WTC11 (cell line): Measurements from ENCODE around the gene TAS1R2. TPM values are rescaled to one million over a fixed set of nuclear protein-coding genes. Genes with fewer than 3 reads are reported as not detected.

ENCODE experiments used
- ATAC-seq: fragments of 200-7000 bp; cut with Tn5 transposase; 2 replicates; pipeline ENCODE4 v1.10.0; 2021; ENCODE audit warnings: mild to moderate bottlenecking, moderate library complexity
- CTCF ChIA-PET: fragments of 300-600 bp; sonication (Branson Sonifier 250); formaldehyde crosslinking; loops from one replicate; lab custom pipeline; 2021; ENCODE audit warnings: antibody characterized with exemption; lab: Charles Lee
- POLR2A ChIA-PET: fragments of 350-600 bp; sonication (Branson Sonifier 250); formaldehyde crosslinking; loops from one replicate; lab custom pipeline; 2021; ENCODE audit warnings: antibody characterized with exemption; lab: Charles Lee
- DNase-seq: peaks from one replicate; pipeline ENCODE4 v3.0.0; 2021; ENCODE audit warnings: low spot score
- H3K27ac Mint-ChIP-seq: 2 replicates; pipeline ENCODE4 v1.8.0; 2021; ENCODE audit warnings: mixed read lengths
- H3K27me3 Mint-ChIP-seq: 2 replicates; pipeline ENCODE4 v1.8.0; 2021; ENCODE audit warnings: low read depth, mild to moderate bottlenecking, moderate library complexity, mixed read lengths
- H3K36me3 Mint-ChIP-seq: 2 replicates; pipeline ENCODE4 v1.8.0; 2021; ENCODE audit warnings: mixed read lengths
- H3K4me1 Mint-ChIP-seq: 2 replicates; pipeline ENCODE4 v1.8.0; 2022; ENCODE audit warnings: mixed read lengths
- H3K4me3 Mint-ChIP-seq: 2 replicates; pipeline ENCODE4 v1.8.0; 2021; ENCODE audit warnings: mild to moderate bottlenecking, moderate library complexity, mixed read lengths
- H3K9me3 Mint-ChIP-seq: 2 replicates; pipeline ENCODE4 v1.8.0; 2021; ENCODE audit warnings: mixed read lengths
- ESRRA ChIP-seq: sonication (generic); formaldehyde crosslinking; IDR thresholded peaks from 2 replicates; pipeline ENCODE4 v1.8.1; 2022; ENCODE audit warnings: mild to moderate bottlenecking, missing genetic modification reagents, borderline replicate concordance
- GRHL2 ChIP-seq: fragments of 250-450 bp; sonication (Bioruptor Pico); IDR thresholded peaks from 2 replicates; pipeline ENCODE4 v1.8.0; 2022; ENCODE audit warnings: mild to moderate bottlenecking, moderate library complexity; ENCODE audit not compliant: insufficient replicate concordance, severe bottlenecking
- JAZF1 ChIP-seq: fragments of 250-450 bp; sonication (Bioruptor Pico); IDR thresholded peaks from 2 replicates; pipeline ENCODE4 v1.9.0; 2021; ENCODE audit warnings: moderate library complexity, mild to moderate bottlenecking, inconsistent platforms
- MXD4 ChIP-seq: fragments of 250-450 bp; sonication (Bioruptor Pico); IDR thresholded peaks from 2 replicates; pipeline ENCODE4 v1.8.0; 2021; ENCODE audit warnings: mild to moderate bottlenecking, moderate library complexity, borderline replicate concordance
- NFATC4 ChIP-seq: fragments of 250-450 bp; sonication (Bioruptor Pico); IDR thresholded peaks from 2 replicates; pipeline ENCODE4 v1.9.0; 2021; ENCODE audit warnings: mild to moderate bottlenecking
- ZNF138 ChIP-seq: sonication (generic); formaldehyde crosslinking; conservative IDR thresholded peaks from 2 replicates; pipeline ENCODE4 v1.8.1; 2022; ENCODE audit warnings: mild to moderate bottlenecking, moderate library complexity, missing genetic modification reagents
- ZNF396 ChIP-seq: fragments of 250-450 bp; sonication (Bioruptor Pico); IDR thresholded peaks from 2 replicates; pipeline ENCODE4 v1.8.0; 2021; ENCODE audit warnings: mild to moderate bottlenecking, moderate library complexity, borderline replicate concordance
- total RNA-seq: library from RNA; stranded (reverse); gene quantifications from 3 replicates; pipeline ENCODE4 v1.2.3, GENCODE V29; 2021
- TF ChIP-seq, protein P1 (sequence below): sonication (generic); formaldehyde crosslinking; IDR thresholded peaks from 2 replicates; pipeline ENCODE4 v1.8.1; 2022; ENCODE audit warnings: missing genetic modification reagents, borderline replicate concordance
- TF ChIP-seq, protein P2 (sequence below): sonication (generic); formaldehyde crosslinking; IDR thresholded peaks from 2 replicates; pipeline ENCODE4 v1.8.0; 2022; ENCODE audit warnings: mild to moderate bottlenecking, missing genetic modification reagents
- TF ChIP-seq, protein P3 (sequence below): fragments of 250-450 bp; sonication (Bioruptor Pico); IDR thresholded peaks from 2 replicates; pipeline ENCODE4 v1.9.0; 2021; ENCODE audit warnings: mild to moderate bottlenecking
- TF ChIP-seq, protein P4 (sequence below): sonication (generic); formaldehyde crosslinking; IDR thresholded peaks from 2 replicates; pipeline ENCODE4 v1.8.1; 2022; ENCODE audit warnings: mild to moderate bottlenecking, missing genetic modification reagents, moderate library complexity, borderline replicate concordance
- TF ChIP-seq, protein P5 (sequence below): sonication (generic); formaldehyde crosslinking; conservative IDR thresholded peaks from 2 replicates; pipeline ENCODE4 v1.8.1; 2023; ENCODE audit warnings: mild to moderate bottlenecking, low read depth, missing genetic modification reagents, moderate library complexity
- TF ChIP-seq, protein P6 (sequence below): fragments of 250-450 bp; sonication (Bioruptor Pico); IDR thresholded peaks from 2 replicates; pipeline ENCODE4 v1.8.0; 2021; ENCODE audit warnings: mild to moderate bottlenecking
- TF ChIP-seq, protein P7 (sequence below): fragments of 250-450 bp; sonication (Bioruptor Pico); IDR thresholded peaks from 2 replicates; pipeline ENCODE4 v1.9.0; 2021; ENCODE audit warnings: moderate library complexity, mild to moderate bottlenecking, inconsistent platforms, borderline replicate concordance
- TF ChIP-seq, protein P8 (sequence below): sonication (generic); formaldehyde crosslinking; IDR thresholded peaks from 2 replicates; pipeline ENCODE4 v1.8.1; 2023; ENCODE audit warnings: mild to moderate bottlenecking, missing genetic modification reagents
- TF ChIP-seq, protein P9 (sequence below): sonication (generic); formaldehyde crosslinking; IDR thresholded peaks from 2 replicates; pipeline ENCODE4 v1.8.0; 2023; ENCODE audit warnings: missing genetic modification reagents, mild to moderate bottlenecking, borderline replicate concordance
- TF ChIP-seq, protein P10 (sequence below): sonication (generic); formaldehyde crosslinking; IDR thresholded peaks from 2 replicates; pipeline ENCODE4 v1.8.0; 2022; ENCODE audit warnings: mild to moderate bottlenecking, missing genetic modification reagents

The TAS1R2 gene
- total RNA-seq, 1 experiment from 2014 or later, result not detected

DNA sequence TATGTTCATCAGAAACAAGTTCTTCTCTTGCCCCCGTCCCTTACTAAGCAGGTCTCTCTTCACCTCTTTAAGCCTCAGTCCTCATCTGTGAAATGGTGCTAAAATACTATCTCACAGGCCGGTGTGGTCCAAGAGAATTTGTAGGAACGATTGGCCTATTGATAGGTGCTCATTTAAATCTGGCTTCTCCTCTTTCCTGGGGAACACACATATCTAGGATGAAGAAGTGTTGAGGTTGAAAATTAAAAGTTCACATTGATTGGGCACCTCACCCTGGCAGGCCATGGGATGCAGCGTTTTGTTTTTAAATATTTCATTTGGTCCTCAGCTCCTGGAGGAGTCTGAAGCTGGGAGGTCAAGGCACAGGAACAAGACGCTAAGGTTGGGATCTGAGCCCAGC, 8.9 kb upstream of the TAS1R2 start:
- DNase-seq (no peak), ATAC-seq (no peak)
- Mint-ChIP-seq H3K4me1 (no peaks in the 10 kb centered on the region), H3K4me3 (no peak overlapping the region), H3K27ac (no peak overlapping the region), H3K9me3 (no peaks in the 10 kb centered on the region), H3K27me3 (no peaks in the 10 kb centered on the region; the same call in 1 of the 2 replicates), H3K36me3 (no peaks in the 10 kb centered on the region)
- ChIA-PET POLR2A (no interaction called here), CTCF (interaction anchor here (2.6 kb wide), 1 partner anchor 16 kb away, joined by 8 read pairs; no protein-coding TSS in a partner anchor)
- no peak for TF ChIP-seq JAZF1
- no peak for TF ChIP-seq ESRRA (CRISPR knock-in tag)
- TF ChIP-seq, protein P1, sequence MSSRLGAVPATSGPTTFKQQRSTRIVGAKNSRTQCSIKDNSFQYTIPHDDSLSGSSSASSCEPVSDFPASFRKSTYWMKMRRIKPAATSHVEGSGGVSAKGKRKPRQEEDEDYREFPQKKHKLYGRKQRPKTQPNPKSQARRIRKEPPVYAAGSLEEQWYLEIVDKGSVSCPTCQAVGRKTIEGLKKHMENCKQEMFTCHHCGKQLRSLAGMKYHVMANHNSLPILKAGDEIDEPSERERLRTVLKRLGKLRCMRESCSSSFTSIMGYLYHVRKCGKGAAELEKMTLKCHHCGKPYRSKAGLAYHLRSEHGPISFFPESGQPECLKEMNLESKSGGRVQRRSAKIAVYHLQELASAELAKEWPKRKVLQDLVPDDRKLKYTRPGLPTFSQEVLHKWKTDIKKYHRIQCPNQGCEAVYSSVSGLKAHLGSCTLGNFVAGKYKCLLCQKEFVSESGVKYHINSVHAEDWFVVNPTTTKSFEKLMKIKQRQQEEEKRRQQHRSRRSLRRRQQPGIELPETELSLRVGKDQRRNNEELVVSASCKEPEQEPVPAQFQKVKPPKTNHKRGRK, result no peak
- TF ChIP-seq, protein P2, sequence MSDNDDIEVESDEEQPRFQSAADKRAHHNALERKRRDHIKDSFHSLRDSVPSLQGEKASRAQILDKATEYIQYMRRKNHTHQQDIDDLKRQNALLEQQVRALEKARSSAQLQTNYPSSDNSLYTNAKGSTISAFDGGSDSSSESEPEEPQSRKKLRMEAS, result no peak
- TF ChIP-seq, protein P3, sequence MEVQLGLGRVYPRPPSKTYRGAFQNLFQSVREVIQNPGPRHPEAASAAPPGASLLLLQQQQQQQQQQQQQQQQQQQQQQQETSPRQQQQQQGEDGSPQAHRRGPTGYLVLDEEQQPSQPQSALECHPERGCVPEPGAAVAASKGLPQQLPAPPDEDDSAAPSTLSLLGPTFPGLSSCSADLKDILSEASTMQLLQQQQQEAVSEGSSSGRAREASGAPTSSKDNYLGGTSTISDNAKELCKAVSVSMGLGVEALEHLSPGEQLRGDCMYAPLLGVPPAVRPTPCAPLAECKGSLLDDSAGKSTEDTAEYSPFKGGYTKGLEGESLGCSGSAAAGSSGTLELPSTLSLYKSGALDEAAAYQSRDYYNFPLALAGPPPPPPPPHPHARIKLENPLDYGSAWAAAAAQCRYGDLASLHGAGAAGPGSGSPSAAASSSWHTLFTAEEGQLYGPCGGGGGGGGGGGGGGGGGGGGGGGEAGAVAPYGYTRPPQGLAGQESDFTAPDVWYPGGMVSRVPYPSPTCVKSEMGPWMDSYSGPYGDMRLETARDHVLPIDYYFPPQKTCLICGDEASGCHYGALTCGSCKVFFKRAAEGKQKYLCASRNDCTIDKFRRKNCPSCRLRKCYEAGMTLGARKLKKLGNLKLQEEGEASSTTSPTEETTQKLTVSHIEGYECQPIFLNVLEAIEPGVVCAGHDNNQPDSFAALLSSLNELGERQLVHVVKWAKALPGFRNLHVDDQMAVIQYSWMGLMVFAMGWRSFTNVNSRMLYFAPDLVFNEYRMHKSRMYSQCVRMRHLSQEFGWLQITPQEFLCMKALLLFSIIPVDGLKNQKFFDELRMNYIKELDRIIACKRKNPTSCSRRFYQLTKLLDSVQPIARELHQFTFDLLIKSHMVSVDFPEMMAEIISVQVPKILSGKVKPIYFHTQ (CRISPR knock-in tag), result no peak
- TF ChIP-seq, protein P4, sequence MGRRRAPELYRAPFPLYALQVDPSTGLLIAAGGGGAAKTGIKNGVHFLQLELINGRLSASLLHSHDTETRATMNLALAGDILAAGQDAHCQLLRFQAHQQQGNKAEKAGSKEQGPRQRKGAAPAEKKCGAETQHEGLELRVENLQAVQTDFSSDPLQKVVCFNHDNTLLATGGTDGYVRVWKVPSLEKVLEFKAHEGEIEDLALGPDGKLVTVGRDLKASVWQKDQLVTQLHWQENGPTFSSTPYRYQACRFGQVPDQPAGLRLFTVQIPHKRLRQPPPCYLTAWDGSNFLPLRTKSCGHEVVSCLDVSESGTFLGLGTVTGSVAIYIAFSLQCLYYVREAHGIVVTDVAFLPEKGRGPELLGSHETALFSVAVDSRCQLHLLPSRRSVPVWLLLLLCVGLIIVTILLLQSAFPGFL (CRISPR knock-in tag), result no peak
- TF ChIP-seq, protein P5, sequence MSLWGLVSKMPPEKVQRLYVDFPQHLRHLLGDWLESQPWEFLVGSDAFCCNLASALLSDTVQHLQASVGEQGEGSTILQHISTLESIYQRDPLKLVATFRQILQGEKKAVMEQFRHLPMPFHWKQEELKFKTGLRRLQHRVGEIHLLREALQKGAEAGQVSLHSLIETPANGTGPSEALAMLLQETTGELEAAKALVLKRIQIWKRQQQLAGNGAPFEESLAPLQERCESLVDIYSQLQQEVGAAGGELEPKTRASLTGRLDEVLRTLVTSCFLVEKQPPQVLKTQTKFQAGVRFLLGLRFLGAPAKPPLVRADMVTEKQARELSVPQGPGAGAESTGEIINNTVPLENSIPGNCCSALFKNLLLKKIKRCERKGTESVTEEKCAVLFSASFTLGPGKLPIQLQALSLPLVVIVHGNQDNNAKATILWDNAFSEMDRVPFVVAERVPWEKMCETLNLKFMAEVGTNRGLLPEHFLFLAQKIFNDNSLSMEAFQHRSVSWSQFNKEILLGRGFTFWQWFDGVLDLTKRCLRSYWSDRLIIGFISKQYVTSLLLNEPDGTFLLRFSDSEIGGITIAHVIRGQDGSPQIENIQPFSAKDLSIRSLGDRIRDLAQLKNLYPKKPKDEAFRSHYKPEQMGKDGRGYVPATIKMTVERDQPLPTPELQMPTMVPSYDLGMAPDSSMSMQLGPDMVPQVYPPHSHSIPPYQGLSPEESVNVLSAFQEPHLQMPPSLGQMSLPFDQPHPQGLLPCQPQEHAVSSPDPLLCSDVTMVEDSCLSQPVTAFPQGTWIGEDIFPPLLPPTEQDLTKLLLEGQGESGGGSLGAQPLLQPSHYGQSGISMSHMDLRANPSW (CRISPR knock-in tag), result no peak
- TF ChIP-seq, protein P6, sequence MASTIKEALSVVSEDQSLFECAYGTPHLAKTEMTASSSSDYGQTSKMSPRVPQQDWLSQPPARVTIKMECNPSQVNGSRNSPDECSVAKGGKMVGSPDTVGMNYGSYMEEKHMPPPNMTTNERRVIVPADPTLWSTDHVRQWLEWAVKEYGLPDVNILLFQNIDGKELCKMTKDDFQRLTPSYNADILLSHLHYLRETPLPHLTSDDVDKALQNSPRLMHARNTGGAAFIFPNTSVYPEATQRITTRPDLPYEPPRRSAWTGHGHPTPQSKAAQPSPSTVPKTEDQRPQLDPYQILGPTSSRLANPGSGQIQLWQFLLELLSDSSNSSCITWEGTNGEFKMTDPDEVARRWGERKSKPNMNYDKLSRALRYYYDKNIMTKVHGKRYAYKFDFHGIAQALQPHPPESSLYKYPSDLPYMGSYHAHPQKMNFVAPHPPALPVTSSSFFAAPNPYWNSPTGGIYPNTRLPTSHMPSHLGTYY (CRISPR knock-in tag), result no peak
- TF ChIP-seq MXD4, result no peak
- no peak for TF ChIP-seq ZNF396 (CRISPR knock-in tag)
- TF ChIP-seq, protein P7, sequence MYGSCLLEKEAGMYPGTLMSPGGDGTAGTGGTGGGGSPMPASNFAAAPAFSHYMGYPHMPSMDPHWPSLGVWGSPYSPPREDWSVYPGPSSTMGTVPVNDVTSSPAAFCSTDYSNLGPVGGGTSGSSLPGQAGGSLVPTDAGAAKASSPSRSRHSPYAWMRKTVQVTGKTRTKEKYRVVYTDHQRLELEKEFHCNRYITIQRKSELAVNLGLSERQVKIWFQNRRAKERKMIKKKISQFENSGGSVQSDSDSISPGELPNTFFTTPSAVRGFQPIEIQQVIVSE (CRISPR knock-in tag), result no peak
- no peak for TF ChIP-seq ZNF138 (CRISPR knock-in tag)
- no peak for TF ChIP-seq NFATC4 (CRISPR knock-in tag)
- TF ChIP-seq, protein P8, sequence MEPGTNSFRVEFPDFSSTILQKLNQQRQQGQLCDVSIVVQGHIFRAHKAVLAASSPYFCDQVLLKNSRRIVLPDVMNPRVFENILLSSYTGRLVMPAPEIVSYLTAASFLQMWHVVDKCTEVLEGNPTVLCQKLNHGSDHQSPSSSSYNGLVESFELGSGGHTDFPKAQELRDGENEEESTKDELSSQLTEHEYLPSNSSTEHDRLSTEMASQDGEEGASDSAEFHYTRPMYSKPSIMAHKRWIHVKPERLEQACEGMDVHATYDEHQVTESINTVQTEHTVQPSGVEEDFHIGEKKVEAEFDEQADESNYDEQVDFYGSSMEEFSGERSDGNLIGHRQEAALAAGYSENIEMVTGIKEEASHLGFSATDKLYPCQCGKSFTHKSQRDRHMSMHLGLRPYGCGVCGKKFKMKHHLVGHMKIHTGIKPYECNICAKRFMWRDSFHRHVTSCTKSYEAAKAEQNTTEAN, result no peak
- no peak for TF ChIP-seq GRHL2 (CRISPR knock-in tag)
- TF ChIP-seq, protein P9, sequence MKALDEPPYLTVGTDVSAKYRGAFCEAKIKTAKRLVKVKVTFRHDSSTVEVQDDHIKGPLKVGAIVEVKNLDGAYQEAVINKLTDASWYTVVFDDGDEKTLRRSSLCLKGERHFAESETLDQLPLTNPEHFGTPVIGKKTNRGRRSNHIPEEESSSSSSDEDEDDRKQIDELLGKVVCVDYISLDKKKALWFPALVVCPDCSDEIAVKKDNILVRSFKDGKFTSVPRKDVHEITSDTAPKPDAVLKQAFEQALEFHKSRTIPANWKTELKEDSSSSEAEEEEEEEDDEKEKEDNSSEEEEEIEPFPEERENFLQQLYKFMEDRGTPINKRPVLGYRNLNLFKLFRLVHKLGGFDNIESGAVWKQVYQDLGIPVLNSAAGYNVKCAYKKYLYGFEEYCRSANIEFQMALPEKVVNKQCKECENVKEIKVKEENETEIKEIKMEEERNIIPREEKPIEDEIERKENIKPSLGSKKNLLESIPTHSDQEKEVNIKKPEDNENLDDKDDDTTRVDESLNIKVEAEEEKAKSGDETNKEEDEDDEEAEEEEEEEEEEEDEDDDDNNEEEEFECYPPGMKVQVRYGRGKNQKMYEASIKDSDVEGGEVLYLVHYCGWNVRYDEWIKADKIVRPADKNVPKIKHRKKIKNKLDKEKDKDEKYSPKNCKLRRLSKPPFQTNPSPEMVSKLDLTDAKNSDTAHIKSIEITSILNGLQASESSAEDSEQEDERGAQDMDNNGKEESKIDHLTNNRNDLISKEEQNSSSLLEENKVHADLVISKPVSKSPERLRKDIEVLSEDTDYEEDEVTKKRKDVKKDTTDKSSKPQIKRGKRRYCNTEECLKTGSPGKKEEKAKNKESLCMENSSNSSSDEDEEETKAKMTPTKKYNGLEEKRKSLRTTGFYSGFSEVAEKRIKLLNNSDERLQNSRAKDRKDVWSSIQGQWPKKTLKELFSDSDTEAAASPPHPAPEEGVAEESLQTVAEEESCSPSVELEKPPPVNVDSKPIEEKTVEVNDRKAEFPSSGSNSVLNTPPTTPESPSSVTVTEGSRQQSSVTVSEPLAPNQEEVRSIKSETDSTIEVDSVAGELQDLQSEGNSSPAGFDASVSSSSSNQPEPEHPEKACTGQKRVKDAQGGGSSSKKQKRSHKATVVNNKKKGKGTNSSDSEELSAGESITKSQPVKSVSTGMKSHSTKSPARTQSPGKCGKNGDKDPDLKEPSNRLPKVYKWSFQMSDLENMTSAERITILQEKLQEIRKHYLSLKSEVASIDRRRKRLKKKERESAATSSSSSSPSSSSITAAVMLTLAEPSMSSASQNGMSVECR (CRISPR knock-in tag), result no peak
- TF ChIP-seq, protein P10, sequence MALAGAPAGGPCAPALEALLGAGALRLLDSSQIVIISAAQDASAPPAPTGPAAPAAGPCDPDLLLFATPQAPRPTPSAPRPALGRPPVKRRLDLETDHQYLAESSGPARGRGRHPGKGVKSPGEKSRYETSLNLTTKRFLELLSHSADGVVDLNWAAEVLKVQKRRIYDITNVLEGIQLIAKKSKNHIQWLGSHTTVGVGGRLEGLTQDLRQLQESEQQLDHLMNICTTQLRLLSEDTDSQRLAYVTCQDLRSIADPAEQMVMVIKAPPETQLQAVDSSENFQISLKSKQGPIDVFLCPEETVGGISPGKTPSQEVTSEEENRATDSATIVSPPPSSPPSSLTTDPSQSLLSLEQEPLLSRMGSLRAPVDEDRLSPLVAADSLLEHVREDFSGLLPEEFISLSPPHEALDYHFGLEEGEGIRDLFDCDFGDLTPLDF (CRISPR knock-in tag), result no peak
